ENCODE results near the gene TLL1. TPM values are rescaled to one million over a fixed set of nuclear protein-coding genes. Genes with fewer than 3 reads are reported as not detected.

Gene TLL1
- total and polyA plus RNA-seq, 2 of the 13 experiments (the other 11 are each of a cell fraction or from before 2014, with no cell fraction given): not detected

DNA sequence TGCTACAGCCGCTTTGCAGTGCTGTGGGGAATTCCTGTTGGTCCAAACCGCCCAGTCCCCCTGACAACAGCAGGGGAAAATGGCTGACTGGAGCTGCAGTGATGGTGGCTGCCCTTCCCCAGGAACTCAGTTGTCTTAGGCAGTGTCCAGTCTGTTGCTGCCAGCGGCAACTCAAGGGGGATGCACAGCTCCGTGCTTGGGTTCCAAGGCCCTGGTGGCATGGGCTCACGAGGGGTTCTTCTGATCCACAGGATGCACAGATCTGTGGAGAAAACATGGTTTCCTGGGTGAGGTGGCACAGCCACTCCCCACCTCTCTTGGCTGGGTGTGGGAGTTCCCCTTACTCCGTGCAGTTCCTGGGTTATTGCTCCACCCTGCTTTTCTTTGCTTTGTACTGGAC is 261.2 kb downstream of the TLL1 start (continued):
- TF ChIP-seq, protein P1, sequence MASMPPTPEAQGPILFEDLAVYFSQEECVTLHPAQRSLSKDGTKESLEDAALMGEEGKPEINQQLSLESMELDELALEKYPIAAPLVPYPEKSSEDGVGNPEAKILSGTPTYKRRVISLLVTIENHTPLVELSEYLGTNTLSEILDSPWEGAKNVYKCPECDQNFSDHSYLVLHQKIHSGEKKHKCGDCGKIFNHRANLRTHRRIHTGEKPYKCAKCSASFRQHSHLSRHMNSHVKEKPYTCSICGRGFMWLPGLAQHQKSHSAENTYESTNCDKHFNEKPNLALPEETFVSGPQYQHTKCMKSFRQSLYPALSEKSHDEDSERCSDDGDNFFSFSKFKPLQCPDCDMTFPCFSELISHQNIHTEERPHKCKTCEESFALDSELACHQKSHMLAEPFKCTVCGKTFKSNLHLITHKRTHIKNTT (CRISPR knock-in tag; IDR thresholded peaks at IDR 0.05): no peak
- no peak for TF ChIP-seq RXRB (CRISPR knock-in tag; IDR thresholded peaks at IDR 0.05; ENCODE audit: borderline replicate concordance)
- TF ChIP-seq, protein P2, sequence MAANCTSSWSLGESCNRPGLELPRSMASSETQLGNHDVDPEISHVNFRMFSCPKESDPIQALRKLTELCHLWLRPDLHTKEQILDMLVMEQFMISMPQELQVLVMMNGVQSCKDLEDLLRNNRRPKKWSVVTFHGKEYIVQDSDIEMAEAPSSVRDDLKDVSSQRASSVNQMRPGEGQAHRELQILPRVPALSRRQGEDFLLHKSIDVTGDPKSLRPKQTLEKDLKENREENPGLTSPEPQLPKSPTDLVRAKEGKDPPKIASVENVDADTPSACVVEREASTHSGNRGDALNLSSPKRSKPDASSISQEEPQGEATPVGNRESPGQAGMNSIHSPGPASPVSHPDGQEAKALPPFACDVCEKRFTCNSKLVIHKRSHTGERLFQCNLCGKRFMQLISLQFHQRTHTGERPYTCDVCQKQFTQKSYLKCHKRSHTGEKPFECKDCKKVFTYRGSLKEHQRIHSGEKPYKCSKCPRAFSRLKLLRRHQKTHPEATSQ (CRISPR knock-in tag; IDR thresholded peaks at IDR 0.05; ENCODE audit: borderline replicate concordance): no peak
- no peak for TF ChIP-seq ZNF644 (CRISPR knock-in tag; IDR thresholded peaks at IDR 0.05; ENCODE audit: low read depth)
- TF ChIP-seq KDM6A (CRISPR knock-in tag; IDR thresholded peaks at IDR 0.05; ENCODE audit: low read depth): no peak
- no peak for TF ChIP-seq ZFP36 (IDR thresholded peaks at IDR 0.05; ENCODE audit: borderline replicate concordance, low read depth, low read length, partially characterized antibody)
- no peak for TF ChIP-seq MLLT10 (CRISPR knock-in tag; IDR thresholded peaks at IDR 0.05)
- TF ChIP-seq ATAD3A (CRISPR knock-in tag; IDR thresholded peaks at IDR 0.05): no peak
- TF ChIP-seq, protein P3, sequence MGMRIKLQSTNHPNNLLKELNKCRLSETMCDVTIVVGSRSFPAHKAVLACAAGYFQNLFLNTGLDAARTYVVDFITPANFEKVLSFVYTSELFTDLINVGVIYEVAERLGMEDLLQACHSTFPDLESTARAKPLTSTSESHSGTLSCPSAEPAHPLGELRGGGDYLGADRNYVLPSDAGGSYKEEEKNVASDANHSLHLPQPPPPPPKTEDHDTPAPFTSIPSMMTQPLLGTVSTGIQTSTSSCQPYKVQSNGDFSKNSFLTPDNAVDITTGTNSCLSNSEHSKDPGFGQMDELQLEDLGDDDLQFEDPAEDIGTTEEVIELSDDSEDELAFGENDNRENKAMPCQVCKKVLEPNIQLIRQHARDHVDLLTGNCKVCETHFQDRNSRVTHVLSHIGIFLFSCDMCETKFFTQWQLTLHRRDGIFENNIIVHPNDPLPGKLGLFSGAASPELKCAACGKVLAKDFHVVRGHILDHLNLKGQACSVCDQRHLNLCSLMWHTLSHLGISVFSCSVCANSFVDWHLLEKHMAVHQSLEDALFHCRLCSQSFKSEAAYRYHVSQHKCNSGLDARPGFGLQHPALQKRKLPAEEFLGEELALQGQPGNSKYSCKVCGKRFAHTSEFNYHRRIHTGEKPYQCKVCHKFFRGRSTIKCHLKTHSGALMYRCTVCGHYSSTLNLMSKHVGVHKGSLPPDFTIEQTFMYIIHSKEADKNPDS (CRISPR knock-in tag; IDR thresholded peaks at IDR 0.05): no peak

DNA sequence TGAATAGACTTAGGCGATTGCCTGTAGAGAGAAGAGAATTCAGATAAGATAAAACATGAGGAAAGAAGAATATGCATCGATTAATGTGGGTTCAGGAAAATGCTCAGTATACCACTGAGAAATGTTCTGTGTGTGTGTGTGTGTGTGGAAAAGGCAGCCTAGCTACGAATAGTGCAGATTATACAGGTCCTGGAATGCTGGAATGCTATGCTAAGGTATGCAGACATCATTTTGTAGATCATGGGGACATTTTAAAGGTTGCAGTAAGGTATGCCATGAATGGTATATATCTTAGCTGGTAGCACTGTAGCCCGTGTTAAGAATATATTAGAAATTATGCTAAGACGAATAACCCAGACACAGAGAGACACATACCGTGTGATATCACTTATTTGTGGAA is 267.9 kb downstream of the TLL1 start:
- WGBS (ENCODE audit: low lambda C conversion rate): under 1% methylated on average over 6 of the region's 6 CpGs
- Histone ChIP-seq H3K9ac (ENCODE audit: insufficient read depth, low read depth, low read length) (no peak overlapping the region), H4K20me1 (ENCODE audit: insufficient read depth, low read length) (no peaks in the 10 kb centered on the region), H3K4me1 (ENCODE audit: insufficient read depth, low read length) (no peaks in the 10 kb centered on the region), H3K4me2 (ENCODE audit: low read depth, low read length) (no peak overlapping the region), H3K9me3 (ENCODE audit: low read length) (no peaks in the 10 kb centered on the region), H3K27me3 (ENCODE audit: control insufficient read depth in 1 of 2, insufficient read depth in 2 of 2, low read length in 2 of 2) (no peaks in the 10 kb centered on the region), H2AFZ (ENCODE audit: low read length) (no peak overlapping the region), H3K79me2 (ENCODE audit: insufficient read depth, low read length) (no peaks in the 10 kb centered on the region), H3K36me3 (replicated peaks in 1 of 2; ENCODE audit: control insufficient read depth in 1 of 2, insufficient read depth in 2 of 2, low read length in 2 of 2) (no peaks in the 10 kb centered on the region), H3K27ac (ENCODE audit: extremely low read length, insufficient read depth, low read length) (no peak overlapping the region), H3K4me3 (replicated peaks in 1 of 3; ENCODE audit: insufficient read depth in 1 of 3, low read depth in 2 of 3, low read length in 3 of 3) (no peak overlapping the region)
- ATAC-seq: no peak
- ChIA-PET CTCF (ENCODE audit: low intra/inter-chr PET ratio, low total read pairs) (no interaction called here), POLR2A (no interaction called here)
- TF ChIP-seq ATM (IDR thresholded peaks at IDR 0.05; ENCODE audit: borderline replicate concordance) (no peak), ZNF577 (CRISPR knock-in tag; IDR thresholded peaks at IDR 0.05; ENCODE audit: borderline replicate concordance, low read depth) (no peak), KDM5A (IDR thresholded peaks at IDR 0.05; ENCODE audit: borderline replicate concordance, low read length) (no peak), KAT2B (IDR thresholded peaks at IDR 0.05; ENCODE audit: borderline replicate concordance, low read depth, low read length) (no peak), EEA1 (CRISPR knock-in tag; IDR thresholded peaks at IDR 0.05; ENCODE audit: borderline replicate concordance) (no peak), NKX3-1 (CRISPR knock-in tag; IDR thresholded peaks at IDR 0.05) (no peak), ZNF792 (CRISPR knock-in tag; IDR thresholded peaks at IDR 0.05) (no peak), ZSCAN9 (CRISPR knock-in tag; IDR thresholded peaks at IDR 0.05; ENCODE audit: borderline replicate concordance) (no peak), ZNF644 (CRISPR knock-in tag; IDR thresholded peaks at IDR 0.05; ENCODE audit: low read depth) (no peak), ZSCAN31 (CRISPR knock-in tag; IDR thresholded peaks at IDR 0.05; ENCODE audit: low read depth) (no peak), MAFG (CRISPR knock-in tag; IDR thresholded peaks at IDR 0.05) (no peak)
- TF ChIP-seq, protein P4, sequence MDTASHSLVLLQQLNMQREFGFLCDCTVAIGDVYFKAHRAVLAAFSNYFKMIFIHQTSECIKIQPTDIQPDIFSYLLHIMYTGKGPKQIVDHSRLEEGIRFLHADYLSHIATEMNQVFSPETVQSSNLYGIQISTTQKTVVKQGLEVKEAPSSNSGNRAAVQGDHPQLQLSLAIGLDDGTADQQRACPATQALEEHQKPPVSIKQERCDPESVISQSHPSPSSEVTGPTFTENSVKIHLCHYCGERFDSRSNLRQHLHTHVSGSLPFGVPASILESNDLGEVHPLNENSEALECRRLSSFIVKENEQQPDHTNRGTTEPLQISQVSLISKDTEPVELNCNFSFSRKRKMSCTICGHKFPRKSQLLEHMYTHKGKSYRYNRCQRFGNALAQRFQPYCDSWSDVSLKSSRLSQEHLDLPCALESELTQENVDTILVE (CRISPR knock-in tag; IDR thresholded peaks at IDR 0.05): no peak
- DNase-seq (ENCODE audit: low spot score): no peak
- BruUV-seq (replicated peaks): no TSS peak
- no peak for FAIRE-seq
- in situ Hi-C loops (cut with HindIII; ENCODE audit: extremely low pct_ligation_motif_present, low pct_unique_long_range_greater_than_20kb) (no loop called here), intact Hi-C loops (cut with micrococcal nuclease; ENCODE audit: unreplicated experiment) (no loop called here)

Data from HepG2 (cell line).